ENCODE measurements around the gene NAGA.

DNA sequence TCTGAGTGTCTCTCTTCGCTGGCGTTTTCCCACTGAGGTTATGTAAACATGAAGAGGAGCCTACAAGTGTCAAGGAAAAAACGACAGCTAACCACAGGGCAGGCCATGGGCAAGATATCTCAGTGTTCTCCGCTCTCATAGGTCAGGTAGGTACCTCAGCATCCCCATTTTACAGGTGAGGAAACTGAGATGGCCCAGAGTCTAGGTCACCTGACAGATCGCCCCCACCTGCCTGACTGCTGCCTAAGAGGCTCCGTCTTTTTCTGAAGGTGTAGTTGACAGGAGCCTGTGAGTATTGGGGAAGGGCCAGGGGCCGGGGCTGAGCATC, 20.8 kb upstream of the NAGA start:
- TF ChIP-seq POLR2A (IDR thresholded peaks at IDR 0.05; ENCODE audit: low read depth, low read length) (no peak), FOS (IDR thresholded peaks at IDR 0.05; ENCODE audit: low read depth, low read length) (no peak), RFX5 (IDR thresholded peaks at IDR 0.05; ENCODE audit: low read depth, low read length) (no peak), CEBPB (IDR thresholded peaks at IDR 0.05; ENCODE audit: low read depth, low read length) (no peak), NFE2L2 (IDR thresholded peaks at IDR 0.05; ENCODE audit: low read depth, low read length) (no peak), SMC3 (IDR thresholded peaks at IDR 0.05; ENCODE audit: low read depth, low read length) (no peak), RAD21 (IDR thresholded peaks at IDR 0.05; ENCODE audit: low read length) (no peak), RCOR1 (IDR thresholded peaks at IDR 0.05; ENCODE audit: insufficient replicate concordance, low read length) (no peak), BHLHE40 (IDR thresholded peaks at IDR 0.05; ENCODE audit: low read depth, low read length) (no peak), MAZ (IDR thresholded peaks at IDR 0.05; ENCODE audit: borderline replicate concordance, low read depth, low read length) (no peak)
- TF ChIP-seq, protein P1, sequence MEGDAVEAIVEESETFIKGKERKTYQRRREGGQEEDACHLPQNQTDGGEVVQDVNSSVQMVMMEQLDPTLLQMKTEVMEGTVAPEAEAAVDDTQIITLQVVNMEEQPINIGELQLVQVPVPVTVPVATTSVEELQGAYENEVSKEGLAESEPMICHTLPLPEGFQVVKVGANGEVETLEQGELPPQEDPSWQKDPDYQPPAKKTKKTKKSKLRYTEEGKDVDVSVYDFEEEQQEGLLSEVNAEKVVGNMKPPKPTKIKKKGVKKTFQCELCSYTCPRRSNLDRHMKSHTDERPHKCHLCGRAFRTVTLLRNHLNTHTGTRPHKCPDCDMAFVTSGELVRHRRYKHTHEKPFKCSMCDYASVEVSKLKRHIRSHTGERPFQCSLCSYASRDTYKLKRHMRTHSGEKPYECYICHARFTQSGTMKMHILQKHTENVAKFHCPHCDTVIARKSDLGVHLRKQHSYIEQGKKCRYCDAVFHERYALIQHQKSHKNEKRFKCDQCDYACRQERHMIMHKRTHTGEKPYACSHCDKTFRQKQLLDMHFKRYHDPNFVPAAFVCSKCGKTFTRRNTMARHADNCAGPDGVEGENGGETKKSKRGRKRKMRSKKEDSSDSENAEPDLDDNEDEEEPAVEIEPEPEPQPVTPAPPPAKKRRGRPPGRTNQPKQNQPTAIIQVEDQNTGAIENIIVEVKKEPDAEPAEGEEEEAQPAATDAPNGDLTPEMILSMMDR (conservative IDR thresholded peaks at IDR 0.05; ENCODE audit: low read depth, low read length): no peak
- TF ChIP-seq, protein P2, sequence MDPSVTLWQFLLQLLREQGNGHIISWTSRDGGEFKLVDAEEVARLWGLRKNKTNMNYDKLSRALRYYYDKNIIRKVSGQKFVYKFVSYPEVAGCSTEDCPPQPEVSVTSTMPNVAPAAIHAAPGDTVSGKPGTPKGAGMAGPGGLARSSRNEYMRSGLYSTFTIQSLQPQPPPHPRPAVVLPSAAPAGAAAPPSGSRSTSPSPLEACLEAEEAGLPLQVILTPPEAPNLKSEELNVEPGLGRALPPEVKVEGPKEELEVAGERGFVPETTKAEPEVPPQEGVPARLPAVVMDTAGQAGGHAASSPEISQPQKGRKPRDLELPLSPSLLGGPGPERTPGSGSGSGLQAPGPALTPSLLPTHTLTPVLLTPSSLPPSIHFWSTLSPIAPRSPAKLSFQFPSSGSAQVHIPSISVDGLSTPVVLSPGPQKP (IDR thresholded peaks at IDR 0.05; ENCODE audit: borderline replicate concordance, low read depth, low read length): no peak
- TF ChIP-seq, protein P3, sequence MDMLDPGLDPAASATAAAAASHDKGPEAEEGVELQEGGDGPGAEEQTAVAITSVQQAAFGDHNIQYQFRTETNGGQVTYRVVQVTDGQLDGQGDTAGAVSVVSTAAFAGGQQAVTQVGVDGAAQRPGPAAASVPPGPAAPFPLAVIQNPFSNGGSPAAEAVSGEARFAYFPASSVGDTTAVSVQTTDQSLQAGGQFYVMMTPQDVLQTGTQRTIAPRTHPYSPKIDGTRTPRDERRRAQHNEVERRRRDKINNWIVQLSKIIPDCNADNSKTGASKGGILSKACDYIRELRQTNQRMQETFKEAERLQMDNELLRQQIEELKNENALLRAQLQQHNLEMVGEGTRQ (IDR thresholded peaks at IDR 0.05; ENCODE audit: low read depth, low read length): no peak
